Embryonic facial prominence (tissue), 1 donor: ENCODE measurements around the gene AGGF1.
"Not testable (repeated sequence)": the region's sequence is repeated elsewhere in the genome, so short reads cannot be mapped to it uniquely, and the experiment has no call there.

Experiments
- DNase-seq: peaks from one replicate; pipeline ENCODE4 v3.0.0-alpha.2; 2016; ENCODE audit errors: extremely low spot score

Gene AGGF1

GRCh38 chr5:77087484-77088261 lies 57.5 kb downstream of the AGGF1 start:
- peak; percentile 58 for DNase-seq

GRCh38 chr5:77095189-77095588 lies 65.0 kb downstream of the AGGF1 start:
- DNase-seq = no peak

- DNase-seq = no peak
Observed at GRCh38 chr5:77101298-77101697, 71.1 kb downstream of the AGGF1 start.

GRCh38 chr5:77102549-77102948 lies 72.3 kb downstream of the AGGF1 start:
- no peak for DNase-seq

GRCh38 chr5:77103457-77103856 lies 73.3 kb downstream of the AGGF1 start:
- no peak for DNase-seq

- no peak for DNase-seq
Observed at GRCh38 chr5:77104813-77105212, 74.6 kb downstream of the AGGF1 start.

GRCh38 chr5:77107035-77107434 lies 76.8 kb downstream of the AGGF1 start:
- not testable (repeated sequence) for DNase-seq
